OCI-LY1 (cell line): ENCODE measurements around the gene DOCK2.

Experiments
- EZH2 ChIP-seq: fragments of 200-600 bp; sonication (generic), shearing (Covaris generic); IDR thresholded peaks from 2 replicates; pipeline ENCODE4 v1.8.0; 2017; ENCODE audit warnings: borderline replicate concordance, mixed run types, mild to moderate bottlenecking, antibody characterized with exemption, low read length, moderate library complexity, mixed read lengths
- TF ChIP-seq, protein P1 (sequence below): fragments of 200-600 bp; sonication (generic), shearing (Covaris generic); IDR thresholded peaks from 2 replicates; pipeline ENCODE4 v1.5.1; 2017; ENCODE audit warnings: mild to moderate bottlenecking, antibody characterized with exemption, low read length, moderate library complexity, mixed read lengths

GRCh38 chr5:169904059-169904458, 267.0 kb downstream of the DOCK2 start:
- TF ChIP-seq, protein P1, sequence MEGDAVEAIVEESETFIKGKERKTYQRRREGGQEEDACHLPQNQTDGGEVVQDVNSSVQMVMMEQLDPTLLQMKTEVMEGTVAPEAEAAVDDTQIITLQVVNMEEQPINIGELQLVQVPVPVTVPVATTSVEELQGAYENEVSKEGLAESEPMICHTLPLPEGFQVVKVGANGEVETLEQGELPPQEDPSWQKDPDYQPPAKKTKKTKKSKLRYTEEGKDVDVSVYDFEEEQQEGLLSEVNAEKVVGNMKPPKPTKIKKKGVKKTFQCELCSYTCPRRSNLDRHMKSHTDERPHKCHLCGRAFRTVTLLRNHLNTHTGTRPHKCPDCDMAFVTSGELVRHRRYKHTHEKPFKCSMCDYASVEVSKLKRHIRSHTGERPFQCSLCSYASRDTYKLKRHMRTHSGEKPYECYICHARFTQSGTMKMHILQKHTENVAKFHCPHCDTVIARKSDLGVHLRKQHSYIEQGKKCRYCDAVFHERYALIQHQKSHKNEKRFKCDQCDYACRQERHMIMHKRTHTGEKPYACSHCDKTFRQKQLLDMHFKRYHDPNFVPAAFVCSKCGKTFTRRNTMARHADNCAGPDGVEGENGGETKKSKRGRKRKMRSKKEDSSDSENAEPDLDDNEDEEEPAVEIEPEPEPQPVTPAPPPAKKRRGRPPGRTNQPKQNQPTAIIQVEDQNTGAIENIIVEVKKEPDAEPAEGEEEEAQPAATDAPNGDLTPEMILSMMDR = no peak
- TF ChIP-seq EZH2 = no peak
